Natural killer cell (primary cell): ENCODE data around the gene KIF26A. TPM values are rescaled to one million over a fixed set of nuclear protein-coding genes. Genes with fewer than 3 reads are reported as not detected.

Experiments
- ATAC-seq, 3 donors: fragments of 150-1000 bp in 2 of 3; fragments of 200-7000 bp in 1 of 3; cut with Tn5 transposase; 1 replicate in 1 of 3; 2 replicates in 2 of 3; pipeline ENCODE4 v1.10.0; 2021; ENCODE audit warnings: mild to moderate bottlenecking in 2 of 3, moderate library complexity in 2 of 3
- DNase-seq, 2 donors: peaks; one replicate each; pipeline versions ENCODE4 v3.0.0 to v3.0.0-alpha.2; 2013 to 2021; ENCODE audit warnings: mixed read lengths in 1 of 2
- H3K27ac ChIP-seq: one replicate; pipeline ENCODE4 v1.5.1; 2013; ENCODE audit warnings: mild to moderate bottlenecking, low read length
- H3K27me3 ChIP-seq: one replicate; pipeline ENCODE4 v1.6.1; 2013; ENCODE audit warnings: low read length; ENCODE audit not compliant: control insufficient read depth, insufficient read depth
- H3K36me3 ChIP-seq: one replicate; pipeline ENCODE4 v1.6.1; 2013; ENCODE audit warnings: low read length; ENCODE audit not compliant: control insufficient read depth, insufficient read depth
- H3K4me1 ChIP-seq: one replicate; pipeline ENCODE4 v1.6.1; 2013; ENCODE audit warnings: low read length; ENCODE audit not compliant: control insufficient read depth, insufficient read depth
- H3K4me3 ChIP-seq: one replicate; pipeline ENCODE4 v1.5.1; 2013; ENCODE audit warnings: low read length
- H3K9me3 ChIP-seq: one replicate; pipeline ENCODE4 v1.6.1; 2013; ENCODE audit warnings: low read length; ENCODE audit not compliant: control insufficient read depth, insufficient read depth
- H3K27ac Mint-ChIP-seq, 2 donors: one replicate each; pipeline ENCODE4 v1.8.0; 2022; ENCODE audit warnings: mild to moderate bottlenecking in 2 of 2, mixed read lengths in 2 of 2, moderate library complexity in 1 of 2
- H3K27me3 Mint-ChIP-seq, 2 donors: one replicate each; pipeline ENCODE4 v1.8.0; 2022; ENCODE audit warnings: low read depth in 2 of 2, mixed read lengths in 2 of 2
- H3K36me3 Mint-ChIP-seq: one replicate; pipeline ENCODE4 v1.8.0; 2022; ENCODE audit warnings: mixed read lengths
- H3K4me1 Mint-ChIP-seq, 2 donors: one replicate each; pipeline ENCODE4 v1.8.0; 2022; ENCODE audit warnings: mixed read lengths in 2 of 2
- H3K4me3 Mint-ChIP-seq: one replicate; pipeline ENCODE4 v1.8.0; 2022; ENCODE audit warnings: mild to moderate bottlenecking, moderate library complexity, mixed read lengths
- H3K9me3 Mint-ChIP-seq, 2 donors: one replicate each; pipeline ENCODE4 v1.8.0; 2022; ENCODE audit warnings: mixed read lengths in 2 of 2
- WGBS: methylation state at CpG from one replicate; pipeline ENCODE4 v1.1.7; 2013; ENCODE audit warnings: missing lambda C conversion rate; ENCODE audit not compliant: insufficient coverage; 5-methylcytosine and 5-hydroxymethylcytosine counted together
- intact Hi-C: fragments of 100-400 bp; cut with micrococcal nuclease; formaldehyde crosslinking; loops from one replicate; pipeline ENCODE4 v1.14.2; 2022
- total RNA-seq, 4 donors: library from RNA; stranded (reverse); fragments of 120-200 nt in 1 of 4; gene quantifications; one replicate each; pipeline versions ENCODE4 v1.2.3 to v1.2.4, GENCODE V29; 2013 to 2022
- TF ChIP-seq, protein P1 (sequence below): fragments of 200-600 bp; IDR thresholded peaks from one replicate; pipeline ENCODE4 v1.8.0; 2022; ENCODE audit warnings: antibody characterized with exemption

The KIF26A gene
- total RNA-seq, 3 donors from 2014 or later (not counting 1 experiment from before 2014, with no cell fraction given) = not detected

DNA sequence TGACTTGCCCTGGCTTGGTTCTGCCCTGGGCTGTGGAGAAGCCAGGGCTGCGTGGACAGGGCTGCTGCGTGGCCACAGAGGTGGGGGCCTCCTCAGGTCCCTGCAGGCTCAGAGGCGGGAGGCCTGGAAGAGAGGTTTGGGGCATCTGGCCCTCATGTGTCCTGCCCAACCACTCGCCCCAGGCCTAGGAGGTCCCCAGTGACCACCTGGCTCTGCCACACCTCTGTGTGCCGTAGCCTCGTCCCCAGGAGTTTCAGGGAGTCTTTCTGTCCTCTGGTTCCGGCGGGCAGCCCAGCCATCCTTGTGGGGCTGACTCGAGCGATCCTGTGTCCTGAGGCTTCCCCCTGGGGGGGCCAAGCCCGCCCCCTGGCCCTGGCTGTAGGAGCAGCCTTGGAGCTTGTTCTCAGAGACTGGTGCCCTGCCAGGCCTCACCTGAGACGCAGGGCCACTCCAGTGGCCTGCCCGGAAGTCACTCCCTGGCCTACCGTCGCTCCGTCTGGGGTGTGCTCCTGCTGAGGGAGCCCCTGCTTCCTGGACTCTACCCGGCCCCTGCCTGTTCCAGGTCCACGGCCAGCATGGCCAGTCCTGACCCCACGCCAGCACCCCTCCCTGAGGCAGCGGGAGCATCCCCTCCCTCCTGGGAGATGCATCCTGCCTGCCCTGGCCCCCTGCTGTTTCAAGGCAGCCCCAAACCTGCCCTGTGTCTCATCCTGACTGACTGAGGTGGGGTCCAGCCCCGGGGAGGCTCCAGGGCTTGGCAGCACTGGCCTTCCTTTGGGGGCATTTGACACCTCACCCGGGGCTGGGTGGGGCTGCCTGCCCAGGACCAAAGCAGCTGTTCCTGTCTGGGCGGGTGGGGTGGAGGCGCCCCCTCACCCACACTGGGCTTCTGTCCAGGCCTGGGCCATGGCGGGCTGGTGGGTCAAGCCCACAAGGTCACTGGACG is 39.0 kb upstream of the KIF26A start:
- TF ChIP-seq, protein P1, sequence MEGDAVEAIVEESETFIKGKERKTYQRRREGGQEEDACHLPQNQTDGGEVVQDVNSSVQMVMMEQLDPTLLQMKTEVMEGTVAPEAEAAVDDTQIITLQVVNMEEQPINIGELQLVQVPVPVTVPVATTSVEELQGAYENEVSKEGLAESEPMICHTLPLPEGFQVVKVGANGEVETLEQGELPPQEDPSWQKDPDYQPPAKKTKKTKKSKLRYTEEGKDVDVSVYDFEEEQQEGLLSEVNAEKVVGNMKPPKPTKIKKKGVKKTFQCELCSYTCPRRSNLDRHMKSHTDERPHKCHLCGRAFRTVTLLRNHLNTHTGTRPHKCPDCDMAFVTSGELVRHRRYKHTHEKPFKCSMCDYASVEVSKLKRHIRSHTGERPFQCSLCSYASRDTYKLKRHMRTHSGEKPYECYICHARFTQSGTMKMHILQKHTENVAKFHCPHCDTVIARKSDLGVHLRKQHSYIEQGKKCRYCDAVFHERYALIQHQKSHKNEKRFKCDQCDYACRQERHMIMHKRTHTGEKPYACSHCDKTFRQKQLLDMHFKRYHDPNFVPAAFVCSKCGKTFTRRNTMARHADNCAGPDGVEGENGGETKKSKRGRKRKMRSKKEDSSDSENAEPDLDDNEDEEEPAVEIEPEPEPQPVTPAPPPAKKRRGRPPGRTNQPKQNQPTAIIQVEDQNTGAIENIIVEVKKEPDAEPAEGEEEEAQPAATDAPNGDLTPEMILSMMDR = no peak
- Mint-ChIP-seq H3K36me3 (no peaks in the 10 kb centered on the region), H3K27me3 (peaks cover 0 to 2% of the 10 kb centered on the region in 2 donors), H3K27ac (no peak overlapping the region), H3K4me3 (no peak overlapping the region), H3K9me3 (no peaks in the 10 kb centered on the region), H3K4me1 (peaks cover 3 to 4% of the 10 kb centered on the region in 2 donors)
- 80% methylated on average over 26 of the region's 26 CpGs for WGBS
- no peaks in the 10 kb centered on the region for H3K36me3 ChIP-seq
- no peaks in the 10 kb centered on the region for H3K27me3 ChIP-seq
- no peak for DNase-seq
- H3K4me1 ChIP-seq = peaks cover 5% of the 10 kb centered on the region
- no peak overlapping the region for H3K4me3 ChIP-seq
- intact Hi-C loops = no loop called here
- no peak for ATAC-seq
- no peak overlapping the region for H3K27ac ChIP-seq
- no peaks in the 10 kb centered on the region for H3K9me3 ChIP-seq

DNA sequence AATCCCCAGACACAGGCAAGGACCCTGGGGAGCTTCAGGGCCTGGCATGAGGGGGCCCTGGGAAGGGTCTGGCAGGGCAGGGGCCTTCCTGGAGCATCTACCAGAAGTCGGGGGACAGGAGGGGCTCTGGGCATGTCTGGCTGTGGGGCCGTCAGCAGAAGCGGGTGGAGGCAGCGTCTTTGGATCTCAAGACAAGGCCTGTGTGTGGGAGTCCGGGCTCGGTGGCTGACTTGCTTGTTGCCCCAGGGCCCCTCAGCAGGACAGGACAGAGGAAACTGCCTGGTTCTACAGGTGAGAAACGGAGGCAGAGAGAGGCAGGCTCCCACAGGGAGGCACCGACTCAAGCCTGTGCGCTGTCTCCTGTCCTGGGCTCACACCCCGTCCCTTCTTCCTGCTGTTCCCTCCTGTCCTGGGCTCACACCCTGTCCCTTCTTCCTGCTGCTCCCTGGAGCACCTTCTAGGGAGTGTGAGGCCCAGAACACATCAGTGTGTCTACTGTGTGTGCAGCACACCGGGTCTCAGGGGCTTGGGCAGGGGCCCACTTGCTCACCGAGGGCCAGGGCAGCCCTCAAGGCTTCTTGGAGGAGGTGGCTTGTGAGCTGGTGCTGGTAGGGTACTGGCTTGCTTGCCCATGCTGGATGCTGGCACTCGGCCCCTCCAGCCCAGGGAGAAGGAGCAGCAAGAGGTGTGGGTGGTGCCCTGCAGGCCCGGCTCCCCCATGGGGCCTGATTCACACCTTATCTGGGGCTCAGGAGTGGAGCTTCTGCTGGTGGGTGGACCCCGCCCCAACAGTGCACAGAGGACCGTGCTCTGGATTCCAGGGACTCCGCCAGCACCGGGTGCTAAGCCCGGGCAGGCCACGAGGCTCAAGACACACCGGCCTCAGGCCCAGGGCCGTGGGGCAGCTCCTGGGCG is 38.0 kb upstream of the KIF26A start:
- Histone ChIP-seq H3K4me1 (no peaks in the 10 kb centered on the region), H3K9me3 (no peaks in the 10 kb centered on the region), H3K27ac (no peak overlapping the region), H3K27me3 (no peaks in the 10 kb centered on the region), H3K36me3 (no peaks in the 10 kb centered on the region), H3K4me3 (no peak overlapping the region)
- WGBS = 85% methylated on average over 23 of the region's 23 CpGs
- Mint-ChIP-seq H3K27me3 (no peaks in the 10 kb centered on the region), H3K4me1 (no peaks in the 10 kb centered on the region), H3K36me3 (no peaks in the 10 kb centered on the region), H3K9me3 (no peaks in the 10 kb centered on the region), H3K4me3 (no peak overlapping the region), H3K27ac (no peak overlapping the region)
- ATAC-seq = no peak
- no peak for DNase-seq
- TF ChIP-seq, protein P1 = no peak
- intact Hi-C loops = no loop called here

DNA sequence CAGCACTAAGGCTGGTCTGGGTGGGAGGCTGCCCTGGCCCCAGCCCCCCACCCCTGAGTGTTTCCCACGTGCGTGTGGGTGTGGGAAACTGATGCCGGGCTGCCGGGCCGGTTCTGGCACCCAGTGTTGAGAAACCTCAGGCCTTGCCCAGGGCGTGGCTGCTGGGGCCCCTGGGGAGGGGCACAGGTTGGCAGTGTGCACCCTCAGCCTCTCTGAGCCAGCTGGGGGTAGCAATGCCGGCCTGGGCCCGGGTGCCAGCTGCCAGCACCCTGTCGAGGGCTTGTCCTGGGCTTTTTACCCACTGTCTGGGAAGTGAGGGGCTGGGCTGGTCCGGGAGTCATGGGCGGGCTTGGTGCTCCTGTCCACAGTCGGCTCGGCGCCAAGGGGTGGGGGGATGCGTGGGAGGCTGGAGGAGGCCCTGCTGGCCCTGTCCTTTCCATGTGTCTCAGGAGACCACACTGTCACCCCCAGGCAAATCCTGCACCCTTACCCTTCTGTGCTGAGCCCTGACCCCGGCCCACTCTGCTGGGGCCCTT is 37.2 kb upstream of the KIF26A start:
- Mint-ChIP-seq H3K4me1 (no peaks in the 10 kb centered on the region), H3K27me3 (no peaks in the 10 kb centered on the region), H3K27ac (no peak overlapping the region), H3K9me3 (no peaks in the 10 kb centered on the region), H3K36me3 (no peaks in the 10 kb centered on the region), H3K4me3 (no peak overlapping the region)
- H3K27ac ChIP-seq = no peak overlapping the region
- 78% methylated on average over 14 of the region's 16 CpGs for WGBS
- no peaks in the 10 kb centered on the region for H3K9me3 ChIP-seq
- DNase-seq = no peak
- intact Hi-C loops = no loop called here
- H3K27me3 ChIP-seq = no peaks in the 10 kb centered on the region
- no peaks in the 10 kb centered on the region for H3K4me1 ChIP-seq
- no peak for ATAC-seq
- TF ChIP-seq, protein P1 = no peak
- no peak overlapping the region for H3K4me3 ChIP-seq
- no peaks in the 10 kb centered on the region for H3K36me3 ChIP-seq
